ENCODE results near the gene PRR36.
A peak's percentile ranks its signal among the peaks of the same experiment; 100 is the strongest.

The PRR36 gene

GRCh38 chr19:7842661-7843294, 31.4 kb downstream of the PRR36 start:
- no peak for DNase-seq

GRCh38 chr19:7841751-7842660, 32.2 kb downstream of the PRR36 start:
- DNase-seq, result no peak

GRCh38 chr19:7840629-7841028, 33.6 kb downstream of the PRR36 start:
- DNase-seq, result no peak

GRCh38 chr19:7839476-7839875, 34.7 kb downstream of the PRR36 start:
- DNase-seq, result no peak

GRCh38 chr19:7833225-7834099, 40.7 kb downstream of the PRR36 start:
- DNase-seq, result no peak

- DNase-seq, result no peak
These were observed 41.4 kb downstream of the PRR36 start for GRCh38 chr19:7832781-7833180.

GRCh38 chr19:7832009-7832408, 42.2 kb downstream of the PRR36 start:
- DNase-seq, result no peak

- DNase-seq, result no peak
These were observed 42.7 kb downstream of the PRR36 start for GRCh38 chr19:7831452-7831851.

GRCh38 chr19:7830823-7831222, 43.4 kb downstream of the PRR36 start:
- no peak for DNase-seq

GRCh38 chr19:7830272-7830771, 43.9 kb downstream of the PRR36 start:
- no peak for DNase-seq

GRCh38 chr19:7829561-7830271, 44.5 kb downstream of the PRR36 start, which contains the start of gene EVI5L:
Gene EVI5L (plus strand): TSS chr19:7830218. CDS start chr19:7846543, 16,325 bp downstream.
- peak; percentile 99 for DNase-seq

- DNase-seq, result no peak
These were observed 45.0 kb downstream of the PRR36 start for GRCh38 chr19:7829166-7829520.

- no peak for DNase-seq
These were observed 50.4 kb downstream of the PRR36 start for GRCh38 chr19:7823686-7824301.

GRCh38 chr19:7822910-7823515, 51.2 kb downstream of the PRR36 start:
- no peak for DNase-seq

- no peak for DNase-seq
These were observed 53.6 kb downstream of the PRR36 start for GRCh38 chr19:7820588-7820987.

- no peak for DNase-seq
These were observed 54.9 kb downstream of the PRR36 start for GRCh38 chr19:7819337-7819736.

- no peak for DNase-seq
These were observed 55.4 kb downstream of the PRR36 start for GRCh38 chr19:7818806-7819205.

Measured in activated CD4-positive, alpha-beta T cell treated with anti-CD3 and anti-CD28 coated beads, Interleukin-2, amount 50 U/mL, for 16 hours (primary cell).